GM12892 (cell line): ENCODE data around the gene NCLN.

Source experiments
- POLR2A ChIP-seq: IDR thresholded peaks from 2 replicates; pipeline ENCODE4 v1.6.1; 2011; ENCODE audit warnings: low read depth, low read length, control low read depth
- POLR2AphosphoS5 ChIP-seq: IDR thresholded peaks from 2 replicates; pipeline ENCODE4 v1.6.1; 2011; ENCODE audit warnings: low read depth, low read length, control low read depth

GRCh38 chr19:3202346-3202745 is 16.6 kb downstream of the NCLN start:
- TF ChIP-seq POLR2A, result no peak
- no peak for TF ChIP-seq POLR2AphosphoS5
